ENCODE results near the gene MLH3.

GRCh38 chr14:74988131-74988530 is 63.1 kb downstream of the MLH3 start:
- TF ChIP-seq CTCF (IDR thresholded peaks at IDR 0.05): no peak
- no peak for TF ChIP-seq POLR2A (IDR thresholded peaks at IDR 0.05)

All from body of pancreas (tissue), 4 donors.